DOHH2 (cell line): ENCODE data around the gene ANKRD39.
A peak's percentile ranks its signal among the peaks of the same experiment; 100 is the strongest.

ENCODE experiments used
- H3F3A ChIP-seq: fragments of 200-600 bp; sonication (generic), shearing (Covaris generic); 2 replicates; pipeline ENCODE4 v1.6.0; 2016; ENCODE audit warnings: antibody characterized with exemption, mild to moderate bottlenecking; ENCODE audit not compliant: control insufficient read depth, insufficient read depth
- H3K27ac ChIP-seq: fragments of 200-600 bp; sonication (generic); 2 replicates; pipeline ENCODE4 v1.5.1; 2014; ENCODE audit warnings: low read depth, mild to moderate bottlenecking, low read length, moderate library complexity
- H3K27me3 ChIP-seq: fragments of 200-600 bp; sonication (generic); 2 replicates; pipeline ENCODE4 v1.6.1; 2014; ENCODE audit warnings: mild to moderate bottlenecking, low read length, mixed read lengths; ENCODE audit not compliant: control insufficient read depth
- H3K36me3 ChIP-seq: fragments of 200-600 bp; sonication (generic); 2 replicates; pipeline ENCODE4 v1.6.1; 2014; ENCODE audit warnings: mild to moderate bottlenecking, low read length, moderate library complexity, mixed read lengths; ENCODE audit not compliant: control insufficient read depth
- H3K4me1 ChIP-seq: fragments of 200-600 bp; sonication (generic); 2 replicates; pipeline ENCODE4 v1.6.1; 2014; ENCODE audit warnings: mild to moderate bottlenecking, low read length, mixed read lengths; ENCODE audit not compliant: control insufficient read depth
- H3K4me2 ChIP-seq: fragments of 200-600 bp; sonication (generic); 2 replicates; pipeline ENCODE4 v1.6.0; 2014; ENCODE audit warnings: mild to moderate bottlenecking, low read length, moderate library complexity
- H3K4me3 ChIP-seq: fragments of 200-600 bp; sonication (generic); 2 replicates; pipeline ENCODE4 v1.5.1; 2014; ENCODE audit warnings: mild to moderate bottlenecking, low read length, mixed read lengths
- H3K79me2 ChIP-seq: fragments of 200-600 bp; sonication (generic); 2 replicates; pipeline ENCODE4 v1.6.1; 2014; ENCODE audit warnings: mild to moderate bottlenecking, low read length, mixed read lengths; ENCODE audit not compliant: control insufficient read depth
- H3K9me2 ChIP-seq: fragments of 200-600 bp; sonication (generic); replicated peaks from 2 replicates; pipeline ENCODE4 v1.6.1; 2014; ENCODE audit warnings: mild to moderate bottlenecking, low read length, mixed read lengths; ENCODE audit not compliant: control insufficient read depth
- H3K9me3 ChIP-seq: fragments of 200-600 bp; sonication (generic); 2 replicates; pipeline ENCODE4 v1.6.1; 2014; ENCODE audit warnings: antibody characterized with exemption, low read length, mixed read lengths; ENCODE audit not compliant: control insufficient read depth, insufficient read depth
- H4K20me1 ChIP-seq: fragments of 200-600 bp; sonication (generic); 2 replicates; pipeline ENCODE4 v1.6.0; 2014; ENCODE audit warnings: low read depth, mild to moderate bottlenecking, antibody characterized with exemption, low read length, moderate library complexity; ENCODE audit not compliant: control insufficient read depth, insufficient read depth
- EZH2phosphoT487 ChIP-seq: fragments of 200-600 bp; sonication (generic); IDR thresholded peaks from 2 replicates; pipeline ENCODE4 v1.6.1; 2017; ENCODE audit warnings: borderline replicate concordance, mild to moderate bottlenecking, antibody characterized with exemption, low read length, moderate library complexity, mixed read lengths
- TF ChIP-seq, protein P1 (sequence below): fragments of 200-600 bp; sonication (generic); IDR thresholded peaks from one replicate; pipeline ENCODE4 v1.5.1; 2014; ENCODE audit warnings: antibody characterized with exemption, mild to moderate bottlenecking, low read depth, low read length; ENCODE audit not compliant: poor library complexity, severe bottlenecking

The ANKRD39 gene

DNA sequence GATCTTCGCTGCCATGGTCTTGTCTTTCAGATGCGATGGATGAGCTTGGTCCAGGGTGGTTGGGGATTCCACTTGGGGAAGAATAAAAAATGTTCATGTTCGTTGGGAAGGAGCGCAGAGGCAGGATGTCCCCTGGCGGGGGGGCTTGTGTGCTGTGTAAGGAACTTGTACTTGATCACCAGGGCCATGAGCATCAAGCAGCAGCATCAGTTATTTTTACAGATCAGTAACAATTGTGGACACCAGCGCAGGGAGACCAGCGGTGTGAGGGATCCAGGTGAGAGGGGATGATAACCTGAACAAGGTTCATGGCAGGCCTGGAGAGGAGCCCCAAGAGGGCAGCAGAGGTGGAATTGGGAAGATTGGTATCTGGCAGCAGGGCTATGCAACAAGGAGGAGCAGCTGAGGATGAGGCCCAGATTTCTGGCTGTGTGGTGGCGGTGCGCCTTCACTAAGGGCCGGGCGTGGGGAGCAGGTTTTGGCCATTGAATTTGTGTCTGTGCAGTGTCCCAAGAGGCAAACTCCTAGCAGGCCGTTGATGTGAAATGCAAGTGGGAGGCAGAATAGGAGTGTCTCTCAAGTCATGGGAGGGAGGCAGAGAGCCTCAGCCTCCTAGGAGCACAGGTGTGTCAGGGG, 37.8 kb downstream of the ANKRD39 start:
- Histone ChIP-seq H3K27me3 (no peaks in the 10 kb centered on the region), H3K9me2 (no peaks in the 10 kb centered on the region), H3K27ac (no peak overlapping the region), H3K9me3 (no peaks in the 10 kb centered on the region), H4K20me1 (peaks cover 28% of the 10 kb centered on the region), H3K36me3 (peaks cover 58% of the 10 kb centered on the region), H3K4me2 (peak overlapping the region; percentile 92; the same call in 1 of the 2 replicates), H3K79me2 (peaks cover 83% of the 10 kb centered on the region), H3K4me1 (peaks cover 44% of the 10 kb centered on the region), H3K4me3 (0 out of 2 replicates have a peak overlapping the region, but pooled peaks have one; percentile 6), H3F3A (no peaks in the 10 kb centered on the region)
- TF ChIP-seq, protein P1, sequence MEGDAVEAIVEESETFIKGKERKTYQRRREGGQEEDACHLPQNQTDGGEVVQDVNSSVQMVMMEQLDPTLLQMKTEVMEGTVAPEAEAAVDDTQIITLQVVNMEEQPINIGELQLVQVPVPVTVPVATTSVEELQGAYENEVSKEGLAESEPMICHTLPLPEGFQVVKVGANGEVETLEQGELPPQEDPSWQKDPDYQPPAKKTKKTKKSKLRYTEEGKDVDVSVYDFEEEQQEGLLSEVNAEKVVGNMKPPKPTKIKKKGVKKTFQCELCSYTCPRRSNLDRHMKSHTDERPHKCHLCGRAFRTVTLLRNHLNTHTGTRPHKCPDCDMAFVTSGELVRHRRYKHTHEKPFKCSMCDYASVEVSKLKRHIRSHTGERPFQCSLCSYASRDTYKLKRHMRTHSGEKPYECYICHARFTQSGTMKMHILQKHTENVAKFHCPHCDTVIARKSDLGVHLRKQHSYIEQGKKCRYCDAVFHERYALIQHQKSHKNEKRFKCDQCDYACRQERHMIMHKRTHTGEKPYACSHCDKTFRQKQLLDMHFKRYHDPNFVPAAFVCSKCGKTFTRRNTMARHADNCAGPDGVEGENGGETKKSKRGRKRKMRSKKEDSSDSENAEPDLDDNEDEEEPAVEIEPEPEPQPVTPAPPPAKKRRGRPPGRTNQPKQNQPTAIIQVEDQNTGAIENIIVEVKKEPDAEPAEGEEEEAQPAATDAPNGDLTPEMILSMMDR: no peak
- no peak for TF ChIP-seq EZH2phosphoT487

DNA sequence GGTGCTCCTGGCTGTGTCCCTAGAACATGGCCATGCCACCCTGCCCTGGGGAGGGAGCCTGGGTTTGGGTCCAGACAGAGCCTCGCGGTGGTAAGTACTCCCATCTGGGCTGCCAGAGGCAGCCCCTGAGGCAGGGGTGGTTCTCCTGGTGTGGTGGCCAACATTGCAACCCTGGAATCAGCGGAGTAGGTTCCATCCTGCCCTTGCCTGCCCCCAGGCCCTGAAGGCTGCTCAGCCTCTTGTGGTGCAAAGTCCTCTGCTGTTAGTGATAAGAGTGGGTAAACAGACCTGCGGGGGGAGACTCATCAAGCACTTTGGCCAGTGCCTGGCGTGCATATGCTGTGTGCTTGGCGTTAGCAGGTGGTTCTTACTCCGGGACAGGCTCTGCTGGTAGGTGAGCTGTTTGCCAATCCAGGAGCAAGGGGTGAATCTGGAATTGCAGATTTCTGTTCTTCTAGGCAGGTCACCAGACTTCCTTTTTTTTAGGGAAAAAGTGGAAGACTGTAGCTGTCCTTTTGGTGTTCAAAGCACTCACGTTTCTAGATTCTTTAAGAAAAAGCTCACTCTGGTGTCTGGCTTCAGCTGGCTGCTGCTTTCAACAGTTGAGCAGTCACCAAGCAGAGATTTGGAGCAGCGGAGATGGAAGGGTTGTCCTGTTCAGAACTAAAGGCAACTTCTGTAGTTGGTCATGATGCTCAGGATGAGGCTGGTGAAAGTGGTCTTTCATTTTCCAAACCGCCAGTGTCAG, 38.5 kb downstream of the ANKRD39 start:
- Histone ChIP-seq H3K4me1 (peaks cover 46% of the 10 kb centered on the region), H3K4me2 (peak overlapping the region; percentile 92), H3K9me2 (no peaks in the 10 kb centered on the region), H4K20me1 (peaks cover 28% of the 10 kb centered on the region), H3F3A (no peaks in the 10 kb centered on the region), H3K36me3 (peaks cover 56% of the 10 kb centered on the region), H3K27me3 (no peaks in the 10 kb centered on the region), H3K79me2 (peaks cover 76% of the 10 kb centered on the region), H3K9me3 (no peaks in the 10 kb centered on the region), H3K4me3 (no peak overlapping the region), H3K27ac (no peak overlapping the region)
- TF ChIP-seq EZH2phosphoT487: no peak
- TF ChIP-seq, protein P1: no peak

DNA sequence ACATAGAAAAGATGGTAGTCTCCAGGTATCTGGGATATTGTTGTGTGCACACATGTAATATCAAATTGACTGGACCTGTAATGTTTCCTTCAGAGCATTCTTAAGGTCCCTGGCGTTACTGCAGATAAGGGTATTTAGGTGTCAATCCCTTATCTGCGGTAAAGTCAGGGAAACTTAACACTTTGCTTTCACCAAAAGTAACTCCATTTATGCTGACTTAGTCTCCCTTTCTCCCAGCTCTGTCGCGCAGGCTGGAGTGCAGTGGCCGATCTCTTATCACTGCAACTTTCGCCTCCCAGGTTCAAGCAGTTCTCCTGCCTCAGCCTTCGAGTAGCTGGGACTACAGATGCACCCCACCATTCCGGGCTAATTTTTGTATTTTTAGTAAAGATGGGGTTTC, 39.9 kb downstream of the ANKRD39 start:
- peak overlapping the region; percentile 82 for H3K4me3 ChIP-seq
- peaks cover 26% of the 10 kb centered on the region for H4K20me1 ChIP-seq
- peaks cover 48% of the 10 kb centered on the region for H3K36me3 ChIP-seq
- no peaks in the 10 kb centered on the region for H3K27me3 ChIP-seq
- H3F3A ChIP-seq: no peaks in the 10 kb centered on the region
- H3K4me1 ChIP-seq: peaks cover 47% of the 10 kb centered on the region
- no peaks in the 10 kb centered on the region for H3K9me3 ChIP-seq
- no peak overlapping the region for H3K27ac ChIP-seq
- H3K9me2 ChIP-seq: no peaks in the 10 kb centered on the region
- H3K4me2 ChIP-seq: peak overlapping the region; percentile 92
- TF ChIP-seq, protein P1: no peak
- no peak for TF ChIP-seq EZH2phosphoT487
- H3K79me2 ChIP-seq: peaks cover 63% of the 10 kb centered on the region
